HG03060 (cell line): ENCODE results near the gene CA12.
"Not testable (repeated sequence)": the region's sequence is repeated elsewhere in the genome, so short reads cannot be mapped to it uniquely, and the experiment has no call there.

Experiments used
- ATAC-seq: cut with Tn5 transposase; IDR thresholded peaks from one replicate; pipeline ENCODE4 v1.9.1; 2021; ENCODE audit warnings: low read depth, moderate number of reproducible peaks; ENCODE audit not compliant: unreplicated experiment

The CA12 gene

DNA sequence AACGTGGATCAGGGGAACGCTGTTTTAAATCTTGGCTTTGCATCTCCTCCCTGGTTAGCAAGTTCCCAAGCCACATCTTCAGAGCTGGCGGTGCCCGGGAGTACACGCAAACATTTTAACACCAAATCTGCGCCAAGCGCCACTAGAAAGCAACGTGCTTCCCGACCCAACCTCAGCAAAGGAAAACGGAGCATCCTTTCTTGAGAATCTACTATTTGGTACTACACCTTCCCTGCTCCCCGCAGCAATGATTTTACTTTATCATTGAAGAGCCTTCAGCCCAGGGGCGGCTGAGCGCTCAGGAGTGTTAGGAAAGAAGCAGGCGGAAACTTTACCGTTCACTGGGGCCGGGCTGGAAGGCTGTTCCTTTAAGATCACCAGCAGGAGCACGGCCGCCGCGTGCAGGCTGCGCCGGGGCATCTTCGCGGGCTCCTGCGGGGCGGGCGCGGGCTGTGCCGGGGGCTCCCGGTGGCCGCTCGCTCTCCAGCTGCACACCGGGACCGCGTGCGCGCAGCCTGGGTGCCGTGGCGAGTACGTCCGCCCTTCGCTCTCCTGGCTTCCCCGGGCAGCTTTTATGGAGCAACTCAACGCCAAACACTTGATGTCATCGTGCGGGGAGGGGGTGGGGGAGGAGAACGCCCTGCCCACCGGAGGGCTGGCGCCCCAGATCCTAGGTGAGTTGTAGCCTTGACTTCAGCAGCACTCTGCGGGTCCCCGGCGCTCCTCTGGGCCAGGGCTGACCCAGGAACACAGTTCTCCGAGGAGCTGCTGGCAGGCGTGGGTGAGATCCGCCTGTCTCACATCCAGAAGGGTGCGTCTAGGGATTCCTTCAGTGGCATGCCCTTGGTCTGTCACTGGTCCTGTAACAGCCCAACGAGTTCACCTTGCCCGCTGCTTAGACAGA is at the start of gene CA12:
CA12 (minus strand) TSS at position 546 of the 904 bp plus-strand sequence; CDS start at position 420, 126 bp downstream.
- no peak for ATAC-seq

DNA sequence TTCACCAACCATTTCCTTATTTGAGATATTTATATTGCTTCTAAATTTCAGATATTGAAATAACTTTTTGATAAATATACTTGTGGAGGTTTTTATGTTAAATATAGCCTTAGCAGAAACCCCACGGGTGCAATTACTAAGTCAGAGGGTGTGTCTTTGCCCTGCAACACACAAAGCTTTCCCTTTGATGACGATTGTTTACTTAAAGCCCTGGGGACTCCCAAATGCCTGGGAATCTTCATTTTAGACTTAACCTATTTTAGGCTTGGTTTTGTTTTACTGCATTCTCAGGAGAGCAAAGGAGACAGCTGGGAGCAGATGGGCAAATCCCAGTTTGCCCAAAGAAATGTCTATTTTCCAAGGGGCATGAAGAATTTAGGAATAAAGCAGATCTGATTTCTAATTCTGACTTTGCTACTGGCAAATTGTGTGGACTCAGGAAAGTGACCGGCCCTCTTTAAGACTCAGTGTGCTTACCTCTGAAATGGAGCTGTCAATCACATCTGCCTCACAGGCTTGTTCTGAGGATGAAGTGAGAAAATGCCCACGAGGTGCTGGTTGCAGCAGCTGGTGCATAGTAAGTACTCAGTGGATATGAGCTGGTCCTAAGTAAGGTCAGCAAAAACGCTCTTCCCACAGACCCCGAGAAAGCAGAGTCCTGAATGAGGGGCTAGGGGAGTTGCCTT is 49.3 kb upstream of the CA12 start:
- no peak for ATAC-seq

DNA sequence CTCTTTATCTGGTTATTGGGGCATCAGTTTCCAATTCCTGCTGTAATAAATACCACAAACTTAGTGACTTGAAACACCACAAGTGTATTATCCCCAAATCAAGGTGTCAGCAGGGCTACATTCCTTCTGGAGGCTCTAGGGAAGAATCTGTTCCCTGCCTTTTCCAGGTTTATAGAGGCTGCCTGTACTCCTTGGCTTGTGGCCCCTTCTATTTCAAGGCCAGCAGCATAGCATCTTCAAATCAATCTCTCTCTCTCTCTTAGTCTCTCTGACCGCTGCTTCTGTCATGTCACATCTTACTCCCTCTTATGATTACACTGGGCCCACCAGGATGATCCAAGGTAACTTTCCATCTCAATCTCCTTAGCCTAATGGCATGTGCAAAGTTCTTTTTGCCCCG is 44.9 kb upstream of the CA12 start:
- no peak for ATAC-seq

DNA sequence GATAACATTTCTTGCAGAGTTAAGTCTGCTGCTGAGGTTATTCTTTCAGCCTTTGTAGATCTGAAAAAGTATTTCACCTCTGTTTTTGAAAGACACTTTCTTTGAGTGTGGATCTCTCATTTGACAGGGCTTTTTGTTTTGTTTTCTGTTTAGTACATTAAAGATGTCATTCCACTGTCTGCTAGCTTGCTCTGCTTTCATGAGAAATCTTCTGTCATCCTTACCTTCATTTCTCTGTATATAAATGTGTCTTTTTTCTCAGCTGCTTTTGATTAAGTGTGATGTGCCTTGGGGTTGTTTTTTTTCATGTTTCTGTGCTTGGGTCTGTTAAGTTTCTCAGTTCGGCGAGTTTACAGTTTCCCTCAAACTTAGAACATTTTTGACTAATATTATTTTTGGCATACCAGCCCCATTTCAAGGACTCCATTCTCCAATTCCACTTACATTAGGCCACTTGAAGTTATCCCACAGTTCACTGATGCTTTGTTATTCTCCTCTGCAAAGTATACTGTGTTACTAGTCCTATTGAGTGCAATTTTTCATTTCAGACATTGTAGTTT is 43.9 kb upstream of the CA12 start:
- no peak for ATAC-seq

DNA sequence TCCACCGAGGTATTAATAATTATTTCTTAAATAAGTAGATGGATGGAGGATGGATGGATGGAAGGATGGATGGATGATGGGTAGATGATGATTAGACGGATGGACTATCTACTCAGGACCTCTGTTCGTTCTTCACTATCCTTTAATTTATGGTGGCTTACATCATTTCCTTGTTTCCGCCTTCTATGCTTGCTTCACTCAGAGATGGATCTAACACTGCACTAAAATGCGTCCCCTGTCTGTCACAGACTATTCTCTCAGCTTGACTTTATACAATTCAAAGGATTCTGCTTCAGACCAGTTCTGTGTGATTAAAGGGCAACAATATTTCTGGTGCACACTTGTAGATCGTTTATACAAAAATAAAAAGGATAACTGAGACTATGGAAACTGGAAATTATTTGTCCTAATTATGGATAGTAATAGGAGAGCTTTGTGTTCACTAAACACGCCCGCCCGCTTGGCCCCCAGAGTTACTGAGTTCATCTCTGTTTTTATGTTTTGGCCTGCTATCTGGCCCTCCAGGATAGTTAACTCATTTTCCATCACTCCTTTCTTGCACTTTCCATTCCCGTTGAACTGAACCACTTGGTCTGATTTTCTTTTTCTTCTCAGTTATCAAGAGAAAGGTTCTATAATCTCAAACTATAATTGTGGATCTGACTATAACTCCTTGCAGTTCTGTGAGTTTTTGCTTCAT is 41.4 kb upstream of the CA12 start:
- ATAC-seq: no peak

DNA sequence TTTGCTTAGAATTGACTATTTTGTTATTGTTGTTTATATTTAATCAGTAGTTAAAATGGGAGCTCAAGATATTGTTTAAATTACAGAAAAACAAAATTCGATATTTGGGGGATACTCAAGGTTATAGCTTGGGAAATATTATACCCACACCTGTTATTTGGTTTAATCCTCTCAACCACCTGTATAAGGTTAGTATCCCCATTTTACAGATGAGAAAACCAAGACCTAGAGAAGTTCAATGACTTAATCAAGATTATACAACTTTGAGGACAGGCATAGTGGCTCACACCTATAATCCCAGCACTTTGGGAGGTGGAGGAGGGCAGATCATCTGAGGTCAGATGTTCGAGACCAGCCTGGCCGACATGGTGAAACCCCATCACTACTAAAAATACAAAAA is 39.8 kb upstream of the CA12 start:
- no peak for ATAC-seq

DNA sequence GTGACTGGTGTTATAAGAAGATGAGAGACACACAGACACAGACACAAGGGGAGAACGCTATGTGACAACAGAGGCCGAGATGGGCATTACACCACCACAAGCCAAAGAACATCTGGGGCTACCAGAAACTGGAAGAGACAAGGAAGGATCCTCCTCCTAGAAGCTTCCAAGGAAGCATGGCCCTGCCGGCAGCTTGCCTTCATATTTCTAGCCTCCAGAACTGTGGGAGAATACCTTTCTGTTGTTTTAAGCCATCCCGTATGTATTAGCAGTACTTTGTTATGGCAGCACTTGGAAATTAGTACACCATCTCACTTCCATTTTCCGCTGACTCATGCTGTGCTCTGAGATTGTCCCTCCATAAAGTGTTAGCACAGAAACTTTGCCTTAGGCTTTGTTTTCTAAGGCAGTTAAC is 38.7 kb upstream of the CA12 start:
- no peak for ATAC-seq

DNA sequence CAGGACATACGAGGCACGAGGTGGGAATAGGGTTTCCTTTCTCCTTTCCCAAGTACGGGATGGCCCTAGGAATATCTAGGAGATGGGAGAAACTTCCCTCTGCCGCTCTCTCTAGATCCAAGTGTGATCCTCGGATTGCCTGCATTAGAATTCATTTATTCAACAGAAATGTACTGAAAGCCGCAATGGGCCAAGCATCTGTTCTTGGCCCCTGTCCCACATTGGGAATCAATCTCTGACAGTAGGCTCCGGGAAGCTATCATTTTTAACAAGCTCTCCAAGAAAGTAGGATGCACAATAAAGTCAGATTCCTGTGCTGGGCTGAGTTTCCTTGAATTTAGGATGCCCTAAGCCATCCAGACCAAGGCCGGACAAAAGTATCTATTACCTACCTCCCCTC is 37.2 kb upstream of the CA12 start:
- no peak for ATAC-seq

DNA sequence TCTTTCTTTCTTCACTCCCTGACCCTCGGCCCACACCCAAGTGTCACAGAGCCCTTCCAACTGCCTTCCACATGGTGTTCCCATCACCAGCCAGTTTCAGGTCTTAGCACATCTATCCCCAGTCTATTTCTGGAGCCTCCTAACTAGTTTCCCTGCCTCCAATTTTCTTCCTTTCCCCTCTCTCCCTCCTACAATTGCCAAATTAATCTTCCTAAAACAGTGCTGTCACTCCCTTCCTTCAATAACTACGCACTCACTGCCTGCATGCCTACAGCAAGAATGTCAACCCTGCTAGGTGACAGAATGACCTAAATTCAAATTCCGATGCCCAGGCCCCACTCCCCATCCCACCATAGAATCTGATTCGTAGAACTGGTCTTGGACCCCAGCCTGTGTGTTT is 36.1 kb upstream of the CA12 start:
- no peak for ATAC-seq

DNA sequence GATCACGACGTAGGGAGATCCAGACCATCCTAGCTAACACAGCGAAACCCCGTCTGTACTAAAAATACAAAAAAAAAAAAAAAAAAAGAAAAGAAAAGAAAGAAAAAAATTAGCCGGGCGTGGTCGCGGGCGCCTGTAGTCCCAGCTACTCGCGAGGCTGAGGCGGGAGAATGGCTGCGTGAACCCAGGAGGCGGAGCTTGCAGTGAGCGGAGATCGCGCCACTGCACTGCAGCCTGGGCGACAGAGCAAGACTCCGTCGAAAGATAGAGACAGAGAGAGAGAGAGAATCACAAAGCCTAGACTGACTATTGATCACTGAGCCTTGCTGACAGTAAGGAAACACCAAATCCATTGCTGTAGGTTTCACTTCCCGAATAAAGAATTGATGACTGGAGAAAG is 35.6 kb upstream of the CA12 start:
- not testable (repeated sequence) for ATAC-seq

DNA sequence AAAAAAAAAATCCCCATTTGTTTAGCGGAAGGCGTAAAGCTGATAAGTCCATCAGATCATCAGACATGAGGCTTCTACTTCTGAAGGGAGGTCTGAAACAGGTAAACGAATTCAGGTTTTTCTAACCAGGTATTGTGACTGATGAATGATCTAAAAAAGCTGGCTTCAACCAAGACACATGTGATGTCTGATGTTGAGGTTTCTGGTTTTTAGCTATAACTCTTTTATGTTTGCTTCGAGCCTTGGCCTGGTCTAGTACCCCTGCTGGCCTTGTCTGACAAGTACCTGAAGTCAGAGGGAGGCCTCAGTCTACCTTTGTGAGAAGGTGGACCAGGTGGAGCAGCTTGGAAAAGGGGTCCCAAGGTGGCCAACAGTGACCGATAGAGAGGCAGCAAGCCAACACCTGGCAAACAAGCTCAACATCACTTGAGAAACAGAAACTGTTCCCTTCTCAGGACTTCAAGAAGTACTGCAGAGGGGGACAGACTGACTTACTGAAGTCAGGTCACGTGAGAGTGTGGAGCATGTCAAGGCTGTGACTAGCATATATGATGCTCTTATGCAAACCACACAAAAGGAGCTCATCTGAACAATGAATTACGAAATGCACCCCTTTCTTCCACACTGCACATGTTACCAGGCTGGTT is 33.0 kb upstream of the CA12 start:
- no peak for ATAC-seq

DNA sequence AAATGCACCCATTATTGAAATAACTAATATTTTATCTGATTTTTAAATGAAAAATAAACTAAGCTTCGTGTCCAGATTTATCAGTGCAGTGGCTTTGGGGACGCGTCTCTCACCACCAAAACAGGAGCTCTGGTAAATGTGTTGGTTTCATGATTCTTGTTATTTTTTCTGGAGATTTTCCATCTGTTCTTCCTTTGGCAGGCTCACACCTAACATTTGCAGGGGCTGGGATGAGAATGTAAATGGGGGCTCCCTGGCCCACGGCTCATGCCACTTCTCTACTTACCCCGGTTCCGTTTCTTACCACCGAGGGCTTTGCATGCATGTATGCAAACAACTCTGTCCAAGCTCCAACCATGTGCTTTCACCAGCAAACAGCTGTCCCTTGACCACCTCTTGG is 30.9 kb upstream of the CA12 start:
- ATAC-seq: no peak

DNA sequence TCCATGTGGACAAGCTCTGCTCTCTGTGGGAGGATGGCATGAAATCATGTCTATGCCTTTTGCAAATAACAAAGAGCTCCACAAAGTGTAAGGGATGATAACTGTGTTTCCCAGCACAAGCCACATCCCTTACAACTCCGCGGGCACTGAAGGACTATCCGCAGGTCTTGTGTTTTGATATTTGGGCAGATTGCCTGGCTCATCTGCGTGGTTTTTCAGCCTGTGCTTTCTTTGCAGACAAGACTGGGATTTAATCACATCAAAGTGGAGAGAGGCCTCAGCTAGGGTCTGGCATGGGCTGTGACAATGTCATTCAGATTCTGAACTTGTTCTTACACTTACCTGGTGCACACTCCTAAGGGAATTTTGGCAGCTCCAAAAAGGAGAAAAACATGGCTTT is 30.2 kb upstream of the CA12 start:
- no peak for ATAC-seq

DNA sequence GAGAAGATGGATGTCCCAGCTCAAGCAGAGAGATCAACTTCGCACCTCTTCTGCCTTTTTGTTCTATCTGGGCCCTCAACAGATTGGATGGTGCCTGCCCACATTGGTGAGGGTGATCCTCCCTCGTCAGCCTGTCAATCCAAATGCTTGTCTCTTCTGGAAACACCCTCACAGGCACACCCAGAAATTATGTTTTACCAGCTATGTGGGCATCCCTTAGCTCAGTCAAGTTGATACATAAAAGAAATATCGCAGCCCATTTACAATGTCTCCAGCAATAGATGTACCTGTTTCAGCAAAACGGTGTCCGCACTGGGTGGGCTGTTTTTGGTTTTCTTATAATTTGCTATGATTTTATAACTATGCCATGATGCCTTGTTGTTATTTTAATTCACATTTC is 27.5 kb upstream of the CA12 start:
- no peak for ATAC-seq

DNA sequence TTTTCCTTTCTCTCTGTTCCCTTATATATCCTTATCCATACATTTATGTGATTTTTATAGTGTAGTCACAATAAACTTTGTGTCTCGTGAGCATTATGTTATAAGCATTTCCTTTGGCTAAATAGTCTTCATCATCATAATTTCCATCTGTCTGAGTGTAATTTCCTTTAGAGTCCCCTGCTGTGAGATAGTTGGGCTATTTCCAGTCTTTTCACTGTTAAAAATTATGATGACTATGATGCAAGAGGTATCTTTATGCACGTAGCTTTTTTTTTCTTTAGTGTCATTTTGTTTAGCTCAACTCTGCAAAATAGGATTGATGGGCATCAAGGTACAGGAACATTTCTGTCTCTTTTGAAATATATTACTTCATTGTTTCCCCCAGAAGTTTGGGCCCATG is 26.9 kb upstream of the CA12 start:
- no peak for ATAC-seq

DNA sequence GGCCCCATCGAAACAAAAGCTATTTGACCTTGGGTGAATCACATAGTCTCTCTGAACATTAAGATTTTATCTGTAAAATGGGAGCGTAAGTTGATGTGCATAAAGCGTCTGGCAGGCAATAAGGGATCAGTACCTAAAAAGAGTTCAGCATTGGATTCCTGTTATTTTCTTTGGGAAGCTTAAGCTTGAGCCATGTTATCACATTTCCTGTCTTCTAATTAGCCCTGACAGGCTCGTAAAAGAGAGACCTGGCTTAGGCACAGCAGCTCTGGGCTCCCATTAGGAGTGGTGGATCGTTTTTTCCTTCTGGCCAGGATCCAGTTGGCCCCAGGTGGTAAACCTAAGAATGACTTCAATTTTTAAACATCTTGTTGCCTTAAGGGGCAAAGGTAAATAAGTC is 26.0 kb upstream of the CA12 start:
- ATAC-seq: no peak

DNA sequence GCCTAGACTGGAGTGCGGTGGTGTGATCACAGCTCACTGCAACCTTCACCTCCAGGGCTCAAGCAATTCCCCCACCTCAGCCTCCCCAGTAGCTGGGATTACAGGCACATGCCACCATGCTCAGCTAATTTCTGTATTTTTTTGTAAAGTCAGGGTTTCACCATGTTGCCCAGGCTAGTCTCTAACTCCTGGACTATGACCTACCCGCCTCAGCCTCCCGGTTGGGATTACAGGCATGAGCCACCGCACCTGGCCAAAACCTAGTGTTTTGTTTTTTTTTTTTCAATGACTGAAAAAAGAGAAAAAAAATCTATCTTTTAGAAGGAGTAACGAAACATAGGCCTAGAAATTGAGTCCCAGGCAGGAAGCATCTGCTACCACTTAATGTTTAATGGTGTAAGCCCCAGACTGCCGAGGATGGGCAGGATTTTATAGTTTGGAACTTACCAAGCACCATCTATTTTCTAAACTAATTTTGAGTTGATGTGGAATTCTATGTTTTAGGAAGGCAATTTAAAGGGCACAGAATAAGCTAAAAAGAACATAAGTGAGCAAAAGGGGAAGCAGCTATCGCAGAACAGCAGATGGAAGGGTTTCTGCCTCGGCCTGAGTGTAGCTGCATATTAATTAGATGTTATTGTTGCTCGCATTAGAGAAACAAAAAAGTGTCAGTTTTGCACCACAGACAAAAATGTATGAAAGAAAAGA is 24.2 kb upstream of the CA12 start:
- ATAC-seq: no peak

DNA sequence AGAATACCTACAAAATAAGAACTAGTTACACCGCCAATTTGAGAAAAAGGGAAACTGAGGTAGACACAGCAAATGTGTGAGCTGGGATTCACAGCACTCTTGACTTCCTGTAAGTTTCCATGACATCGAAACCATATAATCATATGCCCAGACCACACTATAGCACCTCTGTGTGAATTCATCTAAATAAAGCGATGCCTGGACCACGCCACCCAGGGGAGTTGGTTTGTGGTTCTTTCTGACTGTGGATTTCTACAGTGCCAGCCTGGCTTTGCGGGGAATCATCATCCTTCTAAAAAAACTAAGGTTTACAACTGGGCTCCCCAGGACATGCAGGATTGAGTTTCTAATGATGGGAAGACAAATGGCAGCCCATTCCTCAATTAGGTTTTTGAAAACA is 23.5 kb upstream of the CA12 start:
- ATAC-seq: no peak

DNA sequence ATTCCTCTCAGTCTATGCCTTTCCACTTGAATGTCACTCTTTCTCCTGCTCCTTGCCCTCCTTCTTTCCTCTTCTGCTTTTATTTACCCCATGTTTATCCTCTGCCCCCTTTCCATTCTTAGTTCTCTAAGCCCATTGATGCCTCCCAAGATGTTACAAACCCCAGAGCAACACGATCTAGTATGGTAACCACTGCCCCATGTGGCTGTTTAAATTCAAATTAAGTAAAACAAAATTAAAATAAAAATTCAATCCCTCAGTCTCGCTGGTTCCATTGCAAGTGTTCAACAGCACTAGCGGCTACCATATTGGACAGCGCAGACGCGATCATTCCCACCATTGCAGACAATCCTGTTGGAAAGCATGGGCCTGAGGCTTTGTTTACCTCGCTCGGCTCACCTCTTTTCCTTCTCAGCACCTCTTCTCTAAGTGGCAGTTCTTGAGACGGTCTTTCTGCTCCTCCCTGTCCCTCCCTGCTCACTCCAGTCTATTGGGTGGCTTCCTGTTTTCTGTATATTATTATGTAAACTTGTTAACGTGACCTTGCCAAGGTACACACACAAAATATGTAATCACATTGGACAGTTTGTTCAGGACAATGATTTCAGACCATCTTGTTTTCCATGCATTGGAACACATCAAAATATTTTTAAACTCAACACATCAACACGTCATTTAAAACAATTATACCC is 21.8 kb upstream of the CA12 start:
- no peak for ATAC-seq
